IPS-20b (cell line): ENCODE measurements around the gene EPHB1.
A peak's percentile ranks its signal among the peaks of the same experiment; 100 is the strongest.

Source experiments
- H3K27ac ChIP-seq: one replicate; pipeline ENCODE4 v1.5.1; 2013; ENCODE audit warnings: low read length
- H3K27me3 ChIP-seq: 2 replicates; pipeline ENCODE4 v1.6.1; 2013; ENCODE audit warnings: mild to moderate bottlenecking, low read length, inconsistent platforms; ENCODE audit not compliant: insufficient read depth
- H3K36me3 ChIP-seq: 2 replicates; pipeline ENCODE4 v1.6.1; 2013; ENCODE audit warnings: low read depth, mild to moderate bottlenecking, inconsistent platforms, low read length, moderate library complexity; ENCODE audit not compliant: insufficient read depth
- H3K4me1 ChIP-seq: 2 replicates; pipeline ENCODE4 v1.6.1; 2013; ENCODE audit warnings: mild to moderate bottlenecking, control low read depth, inconsistent platforms, low read length, moderate library complexity; ENCODE audit not compliant: insufficient read depth
- H3K4me3 ChIP-seq: 2 replicates; pipeline ENCODE4 v1.5.1; 2013; ENCODE audit warnings: mild to moderate bottlenecking, low read length, inconsistent platforms
- H3K9ac ChIP-seq: 2 replicates; pipeline ENCODE4 v1.6.1; 2013; ENCODE audit warnings: low read depth, mild to moderate bottlenecking, inconsistent platforms, low read length, moderate library complexity
- H3K9me3 ChIP-seq: 2 replicates; pipeline ENCODE4 v1.6.1; 2013; ENCODE audit warnings: mild to moderate bottlenecking, low read depth, low read length, inconsistent platforms; ENCODE audit not compliant: insufficient read depth

The EPHB1 gene

GRCh38 chr3:134794950-134795745, at the start of gene EPHB1:
Gene EPHB1, plus strand, starts transcription at chr3:134795260.
- Histone ChIP-seq H3K9ac (peak within 1 kb of the TSS; percentile 66; the same call in 1 of the 2 replicates), H3K36me3 (no peaks in the 10 kb centered on the region), H3K27me3 (peaks cover 74% of the 10 kb centered on the region), H3K9me3 (no peaks in the 10 kb centered on the region), H3K27ac (no peak within 1 kb of the TSS), H3K4me1 (peaks cover 15% of the 10 kb centered on the region), H3K4me3 (peak within 1 kb of the TSS; percentile 83)

GRCh38 chr3:134748698-134749097, 46.4 kb upstream of the EPHB1 start:
- H3K27ac ChIP-seq = no peak overlapping the region
- no peaks in the 10 kb centered on the region for H3K4me1 ChIP-seq
- H3K4me3 ChIP-seq = no peak overlapping the region
- H3K9me3 ChIP-seq = no peaks in the 10 kb centered on the region
- no peaks in the 10 kb centered on the region for H3K36me3 ChIP-seq
- H3K27me3 ChIP-seq = 0 out of 2 replicates have a peak, but pooled peaks cover under 1% of the 10 kb centered on the region
- no peak overlapping the region for H3K9ac ChIP-seq

- no peaks in the 10 kb centered on the region for H3K4me1 ChIP-seq
- no peaks in the 10 kb centered on the region for H3K9me3 ChIP-seq
- no peak overlapping the region for H3K4me3 ChIP-seq
- H3K27ac ChIP-seq = no peak overlapping the region
- H3K36me3 ChIP-seq = no peaks in the 10 kb centered on the region
- H3K9ac ChIP-seq = no peak overlapping the region
- no peaks in the 10 kb centered on the region for H3K27me3 ChIP-seq
These were observed 45.9 kb upstream of the EPHB1 start for GRCh38 chr3:134749174-134749573.

- no peak overlapping the region for H3K9ac ChIP-seq
- no peaks in the 10 kb centered on the region for H3K4me1 ChIP-seq
These were observed 45.1 kb upstream of the EPHB1 start for GRCh38 chr3:134749802-134750553.

GRCh38 chr3:134751831-134752230, 43.2 kb upstream of the EPHB1 start:
- H3K27me3 ChIP-seq = no peaks in the 10 kb centered on the region
- H3K4me3 ChIP-seq = no peak overlapping the region
- no peaks in the 10 kb centered on the region for H3K36me3 ChIP-seq
- H3K4me1 ChIP-seq = no peaks in the 10 kb centered on the region
- no peak overlapping the region for H3K27ac ChIP-seq
- no peaks in the 10 kb centered on the region for H3K9me3 ChIP-seq
- H3K9ac ChIP-seq = no peak overlapping the region

More at GRCh38 chr3:134749802-134750553, 45.1 kb upstream of the EPHB1 start:
- H3K27me3 ChIP-seq = no peaks in the 10 kb centered on the region
- no peak overlapping the region for H3K27ac ChIP-seq
- no peaks in the 10 kb centered on the region for H3K36me3 ChIP-seq
- no peak overlapping the region for H3K4me3 ChIP-seq
- H3K9me3 ChIP-seq = no peaks in the 10 kb centered on the region

- no peak overlapping the region for H3K4me3 ChIP-seq
- no peak overlapping the region for H3K9ac ChIP-seq
- no peaks in the 10 kb centered on the region for H3K4me1 ChIP-seq
- H3K27me3 ChIP-seq = no peaks in the 10 kb centered on the region
- H3K27ac ChIP-seq = no peak overlapping the region
- no peaks in the 10 kb centered on the region for H3K36me3 ChIP-seq
- no peaks in the 10 kb centered on the region for H3K9me3 ChIP-seq
These were observed 42.1 kb upstream of the EPHB1 start for GRCh38 chr3:134752761-134753461.

- H3K4me3 ChIP-seq = no peak overlapping the region
- no peaks in the 10 kb centered on the region for H3K36me3 ChIP-seq
- no peaks in the 10 kb centered on the region for H3K4me1 ChIP-seq
- H3K27me3 ChIP-seq = no peaks in the 10 kb centered on the region
- no peaks in the 10 kb centered on the region for H3K9me3 ChIP-seq
- H3K27ac ChIP-seq = no peak overlapping the region
- H3K9ac ChIP-seq = no peak overlapping the region
These were observed 40.9 kb upstream of the EPHB1 start for GRCh38 chr3:134753999-134754742.

- no peak overlapping the region for H3K27ac ChIP-seq
- H3K4me1 ChIP-seq = no peaks in the 10 kb centered on the region
- no peaks in the 10 kb centered on the region for H3K27me3 ChIP-seq
- H3K4me3 ChIP-seq = no peak overlapping the region
- H3K9me3 ChIP-seq = no peaks in the 10 kb centered on the region
- H3K9ac ChIP-seq = no peak overlapping the region
- no peaks in the 10 kb centered on the region for H3K36me3 ChIP-seq
These were observed 40.1 kb upstream of the EPHB1 start for GRCh38 chr3:134754768-134755559.

- H3K27ac ChIP-seq = no peak overlapping the region
- H3K27me3 ChIP-seq = no peaks in the 10 kb centered on the region
- no peaks in the 10 kb centered on the region for H3K36me3 ChIP-seq
- no peaks in the 10 kb centered on the region for H3K9me3 ChIP-seq
- H3K4me3 ChIP-seq = no peak overlapping the region
- H3K4me1 ChIP-seq = no peaks in the 10 kb centered on the region
- H3K9ac ChIP-seq = no peak overlapping the region
These were observed 39.2 kb upstream of the EPHB1 start for GRCh38 chr3:134755821-134756220.

GRCh38 chr3:134757549-134758069, 37.5 kb upstream of the EPHB1 start:
- Histone ChIP-seq H3K4me1 (no peaks in the 10 kb centered on the region), H3K4me3 (no peak overlapping the region), H3K27ac (no peak overlapping the region), H3K9me3 (no peaks in the 10 kb centered on the region), H3K27me3 (no peaks in the 10 kb centered on the region), H3K36me3 (no peaks in the 10 kb centered on the region), H3K9ac (no peak overlapping the region)
